Neural crest cell (in vitro differentiated cells): Measurements from ENCODE around the gene RAI1. TPM values are rescaled to one million over a fixed set of nuclear protein-coding genes. Genes with fewer than 3 reads are reported as not detected.

Experiments
- DNase-seq: peaks from one replicate; pipeline ENCODE4 v3.0.0; 2021; ENCODE audit warnings: low read depth, mixed read lengths, low spot score
- H3K27ac Mint-ChIP-seq: one replicate; pipeline ENCODE4 v1.8.0; 2021; ENCODE audit warnings: mild to moderate bottlenecking, mixed read lengths; ENCODE audit not compliant: unreplicated experiment
- H3K27me3 Mint-ChIP-seq: 2 replicates; pipeline ENCODE4 v1.8.0; 2021; ENCODE audit warnings: low read depth, mild to moderate bottlenecking, mixed read lengths
- H3K36me3 Mint-ChIP-seq: 2 replicates; pipeline ENCODE4 v1.8.0; 2021; ENCODE audit warnings: low read depth, mild to moderate bottlenecking, mixed read lengths
- H3K4me1 Mint-ChIP-seq: 2 replicates; pipeline ENCODE4 v1.8.0; 2021; ENCODE audit warnings: mixed read lengths
- H3K4me3 Mint-ChIP-seq: one replicate; pipeline ENCODE4 v1.8.0; 2021; ENCODE audit warnings: mild to moderate bottlenecking, mixed read lengths
- H3K9me3 Mint-ChIP-seq: 2 replicates; pipeline ENCODE4 v1.8.0; 2021; ENCODE audit warnings: mixed read lengths
- total RNA-seq: library from RNA; stranded (reverse); gene quantifications from 2 replicates; pipeline ENCODE4 v1.2.1, GENCODE V29; 2021
- TF ChIP-seq, protein P1 (sequence below): fragments of 200-600 bp; sonication (generic); conservative IDR thresholded peaks from 2 replicates; pipeline ENCODE4 v1.5.0; 2021; ENCODE audit warnings: antibody characterized with exemption, mild to moderate bottlenecking

The RAI1 gene
- total RNA-seq, 1 donor from 2014 or later = 54.0 TPM

DNA sequence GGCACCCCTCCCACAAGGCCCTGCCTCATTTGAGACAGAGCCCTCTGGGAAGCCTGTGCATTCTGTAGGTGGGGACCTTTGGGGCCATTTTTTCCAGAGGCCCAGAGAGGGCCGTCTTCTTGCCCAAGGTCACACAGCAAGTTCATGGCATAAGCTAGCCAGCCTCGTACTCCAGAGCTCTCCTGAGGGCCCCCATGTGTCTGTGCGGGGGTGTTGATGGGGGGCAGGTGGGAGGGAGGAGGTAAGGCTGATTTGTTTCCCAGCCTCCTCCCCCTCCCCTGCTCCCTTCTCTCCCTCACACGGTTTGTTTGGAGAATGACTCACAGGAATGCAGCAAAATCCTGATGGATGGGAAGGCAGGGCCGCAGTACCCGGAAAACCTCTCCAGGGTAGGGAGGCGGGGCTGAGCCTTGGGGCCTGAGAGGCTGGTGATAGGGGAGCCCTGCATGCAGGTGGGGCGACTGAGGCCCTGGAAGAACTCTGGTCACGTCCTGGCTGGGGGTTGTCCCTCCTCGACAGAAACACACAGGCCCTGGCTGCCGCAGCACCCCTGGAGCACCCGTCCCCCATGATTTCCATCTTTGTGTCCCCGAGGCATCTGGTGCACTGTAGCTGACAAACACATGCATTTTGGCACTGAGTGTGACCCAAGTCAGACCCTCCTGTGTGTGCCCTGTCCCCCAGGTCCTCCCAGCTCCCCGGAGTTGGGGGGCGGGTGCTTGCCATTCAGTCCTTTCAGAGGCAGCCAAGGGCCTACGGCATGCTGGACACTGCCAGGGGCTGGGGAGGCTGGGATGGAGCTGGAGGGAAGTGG lies 29.7 kb downstream of the RAI1 start:
- H3K4me1 Mint-ChIP-seq = peaks cover 35% of the 10 kb centered on the region
- no peaks in the 10 kb centered on the region for H3K27me3 Mint-ChIP-seq
- no peak overlapping the region for H3K27ac Mint-ChIP-seq
- TF ChIP-seq, protein P1, sequence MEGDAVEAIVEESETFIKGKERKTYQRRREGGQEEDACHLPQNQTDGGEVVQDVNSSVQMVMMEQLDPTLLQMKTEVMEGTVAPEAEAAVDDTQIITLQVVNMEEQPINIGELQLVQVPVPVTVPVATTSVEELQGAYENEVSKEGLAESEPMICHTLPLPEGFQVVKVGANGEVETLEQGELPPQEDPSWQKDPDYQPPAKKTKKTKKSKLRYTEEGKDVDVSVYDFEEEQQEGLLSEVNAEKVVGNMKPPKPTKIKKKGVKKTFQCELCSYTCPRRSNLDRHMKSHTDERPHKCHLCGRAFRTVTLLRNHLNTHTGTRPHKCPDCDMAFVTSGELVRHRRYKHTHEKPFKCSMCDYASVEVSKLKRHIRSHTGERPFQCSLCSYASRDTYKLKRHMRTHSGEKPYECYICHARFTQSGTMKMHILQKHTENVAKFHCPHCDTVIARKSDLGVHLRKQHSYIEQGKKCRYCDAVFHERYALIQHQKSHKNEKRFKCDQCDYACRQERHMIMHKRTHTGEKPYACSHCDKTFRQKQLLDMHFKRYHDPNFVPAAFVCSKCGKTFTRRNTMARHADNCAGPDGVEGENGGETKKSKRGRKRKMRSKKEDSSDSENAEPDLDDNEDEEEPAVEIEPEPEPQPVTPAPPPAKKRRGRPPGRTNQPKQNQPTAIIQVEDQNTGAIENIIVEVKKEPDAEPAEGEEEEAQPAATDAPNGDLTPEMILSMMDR = no peak
- DNase-seq = no peak
- H3K4me3 Mint-ChIP-seq = no peak overlapping the region
- no peaks in the 10 kb centered on the region for H3K9me3 Mint-ChIP-seq
- no peaks in the 10 kb centered on the region for H3K36me3 Mint-ChIP-seq

DNA sequence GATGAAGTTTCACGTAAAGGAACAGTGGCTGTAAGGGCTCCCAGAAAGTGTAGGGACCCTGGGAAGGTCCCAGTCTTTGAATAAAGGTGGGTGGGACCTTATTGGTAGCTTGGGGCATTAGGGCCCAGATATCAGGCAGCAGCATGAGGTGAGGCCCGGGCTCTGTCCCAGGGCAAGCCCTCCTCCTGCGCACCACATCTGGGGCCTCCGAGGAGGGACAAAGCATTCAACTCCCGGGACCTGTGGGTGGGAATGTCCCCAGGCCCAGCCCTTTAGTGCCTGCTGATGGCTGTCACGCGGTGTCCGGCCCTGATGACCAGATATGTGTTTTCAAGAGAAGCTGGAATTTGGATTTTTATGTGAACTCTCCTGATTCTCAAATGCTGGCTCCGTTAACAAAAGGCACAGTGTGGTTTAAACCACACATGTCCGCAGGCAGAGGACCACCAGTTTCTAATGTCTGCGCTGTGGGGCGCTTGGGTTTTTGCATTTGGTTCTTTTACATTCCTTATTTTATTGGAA lies 30.4 kb downstream of the RAI1 start:
- Mint-ChIP-seq H3K27me3 (no peaks in the 10 kb centered on the region), H3K9me3 (no peaks in the 10 kb centered on the region), H3K4me1 (peaks cover 42% of the 10 kb centered on the region), H3K27ac (no peak overlapping the region), H3K4me3 (no peak overlapping the region), H3K36me3 (no peaks in the 10 kb centered on the region)
- no peak for DNase-seq
- TF ChIP-seq, protein P1 = no peak

DNA sequence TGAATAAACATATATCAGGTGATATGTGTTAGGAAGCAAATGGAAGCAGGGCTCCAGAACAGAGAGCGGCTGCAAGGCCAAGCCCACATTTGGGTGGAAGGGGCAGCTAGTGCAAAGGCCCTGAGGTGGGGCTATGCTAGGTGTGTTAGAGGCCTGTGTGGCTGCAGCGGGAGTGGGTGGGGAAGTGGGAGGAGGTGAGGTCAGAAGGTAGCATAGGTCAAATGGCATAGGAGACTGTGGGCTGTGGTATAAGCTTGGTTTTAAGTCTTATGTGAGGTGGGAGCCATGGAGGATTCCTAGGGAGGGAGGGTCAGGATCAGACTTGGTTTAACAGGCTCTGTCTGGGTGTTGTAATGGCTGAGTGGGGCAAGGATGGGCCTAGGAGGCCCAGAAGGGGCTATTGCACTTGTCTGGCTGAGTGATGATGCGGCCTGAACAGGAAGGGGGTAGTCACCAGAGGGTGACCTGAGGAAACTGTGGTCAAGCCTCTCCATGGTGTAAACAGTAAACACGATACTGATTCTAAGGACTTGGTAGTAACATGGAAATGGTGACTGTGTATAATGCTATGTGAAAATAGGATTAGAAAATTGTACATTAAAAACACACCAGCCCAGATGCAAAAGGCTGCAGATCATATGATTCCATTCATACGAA lies 31.1 kb downstream of the RAI1 start:
- H3K27me3 Mint-ChIP-seq = no peaks in the 10 kb centered on the region

GRCh38 chr17:17713839-17714238 lies 32.6 kb downstream of the RAI1 start:
- Mint-ChIP-seq H3K27me3 (no peaks in the 10 kb centered on the region), H3K27ac (no peak overlapping the region), H3K9me3 (no peaks in the 10 kb centered on the region), H3K4me1 (peaks cover 57% of the 10 kb centered on the region), H3K4me3 (peak overlapping the region; percentile 41), H3K36me3 (no peaks in the 10 kb centered on the region)
- TF ChIP-seq, protein P1 = no peak
- DNase-seq = no peak

More for the DNA sequence above, 31.1 kb downstream of the RAI1 start:
- H3K4me3 Mint-ChIP-seq = peak overlapping the region; percentile 6
- DNase-seq = no peak
- H3K4me1 Mint-ChIP-seq = peaks cover 46% of the 10 kb centered on the region
- H3K27ac Mint-ChIP-seq = no peak overlapping the region
- H3K36me3 Mint-ChIP-seq = no peaks in the 10 kb centered on the region
- TF ChIP-seq, protein P1 = no peak
- no peaks in the 10 kb centered on the region for H3K9me3 Mint-ChIP-seq

- peaks cover 62% of the 10 kb centered on the region for H3K4me1 Mint-ChIP-seq
- TF ChIP-seq, protein P1 = no peak
- no peaks in the 10 kb centered on the region for H3K9me3 Mint-ChIP-seq
- no peaks in the 10 kb centered on the region for H3K27me3 Mint-ChIP-seq
- no peak for DNase-seq
- no peak overlapping the region for H3K27ac Mint-ChIP-seq
- no peaks in the 10 kb centered on the region for H3K36me3 Mint-ChIP-seq
- peak overlapping the region; percentile 41 for H3K4me3 Mint-ChIP-seq
These were observed 33.1 kb downstream of the RAI1 start for GRCh38 chr17:17714261-17714866.
